Measurements from ENCODE around the gene CCDC66. TPM values are rescaled to one million over a fixed set of nuclear protein-coding genes. Genes with fewer than 3 reads are reported as not detected.

Gene CCDC66
- total RNA-seq, 1 donor from 2014 or later: 18.3 TPM

GRCh38 chr3:56622381-56622780, 65.4 kb downstream of the CCDC66 start:
- H3K27ac ChIP-seq (replicated peaks): no peak overlapping the region
- intact Hi-C loops (cut with micrococcal nuclease): no loop called here
- no peak for TF ChIP-seq CTCF (IDR thresholded peaks at IDR 0.05; ENCODE audit: borderline replicate concordance)
- H3K4me1 ChIP-seq: no peaks in the 10 kb centered on the region
- peaks cover 99% of the 10 kb centered on the region for H3K36me3 ChIP-seq
- no peaks in the 10 kb centered on the region for H3K9me3 ChIP-seq (replicated peaks)
- no peak for DNase-seq
- no peaks in the 10 kb centered on the region for H3K27me3 ChIP-seq (ENCODE audit: low read depth)
- H3K4me3 ChIP-seq: no peak overlapping the region

GRCh38 chr3:56624725-56625124, 67.8 kb downstream of the CCDC66 start:
- DNase-seq: no peak
- TF ChIP-seq CTCF (IDR thresholded peaks at IDR 0.05; ENCODE audit: borderline replicate concordance): no peak
- Histone ChIP-seq H3K36me3 (peaks cover 90% of the 10 kb centered on the region), H3K27ac (replicated peaks) (no peak overlapping the region), H3K4me1 (no peaks in the 10 kb centered on the region), H3K4me3 (no peak overlapping the region), H3K27me3 (ENCODE audit: low read depth) (no peaks in the 10 kb centered on the region), H3K9me3 (replicated peaks) (no peaks in the 10 kb centered on the region)
- intact Hi-C loops (cut with micrococcal nuclease): no loop called here

GRCh38 chr3:56629047-56629446, 72.1 kb downstream of the CCDC66 start:
- H3K4me3 ChIP-seq: no peak overlapping the region
- DNase-seq: no peak
- peaks cover 16% of the 10 kb centered on the region for H3K4me1 ChIP-seq
- no peak overlapping the region for H3K27ac ChIP-seq (replicated peaks)
- intact Hi-C loops (cut with micrococcal nuclease): no loop called here
- no peaks in the 10 kb centered on the region for H3K27me3 ChIP-seq (ENCODE audit: low read depth)
- no peaks in the 10 kb centered on the region for H3K9me3 ChIP-seq (replicated peaks)
- no peak for TF ChIP-seq CTCF (IDR thresholded peaks at IDR 0.05; ENCODE audit: borderline replicate concordance)
- peaks cover 78% of the 10 kb centered on the region for H3K36me3 ChIP-seq

- no peak for DNase-seq
- no peaks in the 10 kb centered on the region for H3K9me3 ChIP-seq (replicated peaks)
- peaks cover 19% of the 10 kb centered on the region for H3K4me1 ChIP-seq
- intact Hi-C loops (cut with micrococcal nuclease): no loop called here
- H3K36me3 ChIP-seq: peaks cover 75% of the 10 kb centered on the region
- no peaks in the 10 kb centered on the region for H3K27me3 ChIP-seq (ENCODE audit: low read depth)
- H3K27ac ChIP-seq (replicated peaks): no peak overlapping the region
- no peak for TF ChIP-seq CTCF (IDR thresholded peaks at IDR 0.05; ENCODE audit: borderline replicate concordance)
- H3K4me3 ChIP-seq: no peak overlapping the region
These were observed 72.5 kb downstream of the CCDC66 start for GRCh38 chr3:56629451-56629850.

GRCh38 chr3:56630966-56631365, 74.0 kb downstream of the CCDC66 start:
- H3K9me3 ChIP-seq (replicated peaks): no peaks in the 10 kb centered on the region
- no peak overlapping the region for H3K27ac ChIP-seq (replicated peaks)
- intact Hi-C loops (cut with micrococcal nuclease): no loop called here
- peaks cover 63% of the 10 kb centered on the region for H3K36me3 ChIP-seq
- TF ChIP-seq CTCF (IDR thresholded peaks at IDR 0.05; ENCODE audit: borderline replicate concordance): no peak
- H3K27me3 ChIP-seq (ENCODE audit: low read depth): no peaks in the 10 kb centered on the region
- H3K4me3 ChIP-seq: no peak overlapping the region
- peaks cover 19% of the 10 kb centered on the region for H3K4me1 ChIP-seq
- DNase-seq: no peak

- Histone ChIP-seq H3K4me3 (no peak overlapping the region), H3K9me3 (replicated peaks) (no peaks in the 10 kb centered on the region), H3K27me3 (ENCODE audit: low read depth) (no peaks in the 10 kb centered on the region), H3K36me3 (peaks cover 61% of the 10 kb centered on the region), H3K27ac (replicated peaks) (peak overlapping the region; percentile 52), H3K4me1 (peaks cover 19% of the 10 kb centered on the region)
- intact Hi-C loops (cut with micrococcal nuclease): no loop called here
- no peak for DNase-seq
- TF ChIP-seq CTCF (IDR thresholded peaks at IDR 0.05; ENCODE audit: borderline replicate concordance): no peak
These were observed 76.2 kb downstream of the CCDC66 start for GRCh38 chr3:56633181-56633580.
